A172 (cell line): ENCODE data around the gene ARFGEF3. TPM values are rescaled to one million over a fixed set of nuclear protein-coding genes. Genes with fewer than 3 reads are reported as not detected.
A peak's percentile ranks its signal among the peaks of the same experiment; 100 is the strongest.
"Not testable (repeated sequence)": the region's sequence is repeated elsewhere in the genome, so short reads cannot be mapped to it uniquely, and the experiment has no call there.

Experiments used
- DNase-seq: peaks from one replicate; pipeline ENCODE4 v3.0.0-alpha.2; 2015; ENCODE audit warnings: low spot score
- total RNA-seq: library from RNA; depleted of rRNA; stranded (reverse); fragments of >200 nt; shearing (Covaris generic); gene quantifications from 2 replicates; pipeline ENCODE4 v1.2.3, GENCODE V29; 2014; rRNA removed

The ARFGEF3 gene, protein sequence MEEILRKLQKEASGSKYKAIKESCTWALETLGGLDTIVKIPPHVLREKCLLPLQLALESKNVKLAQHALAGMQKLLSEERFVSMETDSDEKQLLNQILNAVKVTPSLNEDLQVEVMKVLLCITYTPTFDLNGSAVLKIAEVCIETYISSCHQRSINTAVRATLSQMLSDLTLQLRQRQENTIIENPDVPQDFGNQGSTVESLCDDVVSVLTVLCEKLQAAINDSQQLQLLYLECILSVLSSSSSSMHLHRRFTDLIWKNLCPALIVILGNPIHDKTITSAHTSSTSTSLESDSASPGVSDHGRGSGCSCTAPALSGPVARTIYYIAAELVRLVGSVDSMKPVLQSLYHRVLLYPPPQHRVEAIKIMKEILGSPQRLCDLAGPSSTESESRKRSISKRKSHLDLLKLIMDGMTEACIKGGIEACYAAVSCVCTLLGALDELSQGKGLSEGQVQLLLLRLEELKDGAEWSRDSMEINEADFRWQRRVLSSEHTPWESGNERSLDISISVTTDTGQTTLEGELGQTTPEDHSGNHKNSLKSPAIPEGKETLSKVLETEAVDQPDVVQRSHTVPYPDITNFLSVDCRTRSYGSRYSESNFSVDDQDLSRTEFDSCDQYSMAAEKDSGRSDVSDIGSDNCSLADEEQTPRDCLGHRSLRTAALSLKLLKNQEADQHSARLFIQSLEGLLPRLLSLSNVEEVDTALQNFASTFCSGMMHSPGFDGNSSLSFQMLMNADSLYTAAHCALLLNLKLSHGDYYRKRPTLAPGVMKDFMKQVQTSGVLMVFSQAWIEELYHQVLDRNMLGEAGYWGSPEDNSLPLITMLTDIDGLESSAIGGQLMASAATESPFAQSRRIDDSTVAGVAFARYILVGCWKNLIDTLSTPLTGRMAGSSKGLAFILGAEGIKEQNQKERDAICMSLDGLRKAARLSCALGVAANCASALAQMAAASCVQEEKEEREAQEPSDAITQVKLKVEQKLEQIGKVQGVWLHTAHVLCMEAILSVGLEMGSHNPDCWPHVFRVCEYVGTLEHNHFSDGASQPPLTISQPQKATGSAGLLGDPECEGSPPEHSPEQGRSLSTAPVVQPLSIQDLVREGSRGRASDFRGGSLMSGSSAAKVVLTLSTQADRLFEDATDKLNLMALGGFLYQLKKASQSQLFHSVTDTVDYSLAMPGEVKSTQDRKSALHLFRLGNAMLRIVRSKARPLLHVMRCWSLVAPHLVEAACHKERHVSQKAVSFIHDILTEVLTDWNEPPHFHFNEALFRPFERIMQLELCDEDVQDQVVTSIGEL (N-terminal part only)
- total RNA-seq, result 3.1 and 3.5 TPM in 2 replicates

- peak; percentile 16 for DNase-seq
These were observed at the start of gene ARFGEF3 for GRCh38 chr6:138161338-138162110. Gene ARFGEF3 (plus strand): TSS chr6:138161939. CDS start chr6:138162087, 148 bp downstream.

DNA sequence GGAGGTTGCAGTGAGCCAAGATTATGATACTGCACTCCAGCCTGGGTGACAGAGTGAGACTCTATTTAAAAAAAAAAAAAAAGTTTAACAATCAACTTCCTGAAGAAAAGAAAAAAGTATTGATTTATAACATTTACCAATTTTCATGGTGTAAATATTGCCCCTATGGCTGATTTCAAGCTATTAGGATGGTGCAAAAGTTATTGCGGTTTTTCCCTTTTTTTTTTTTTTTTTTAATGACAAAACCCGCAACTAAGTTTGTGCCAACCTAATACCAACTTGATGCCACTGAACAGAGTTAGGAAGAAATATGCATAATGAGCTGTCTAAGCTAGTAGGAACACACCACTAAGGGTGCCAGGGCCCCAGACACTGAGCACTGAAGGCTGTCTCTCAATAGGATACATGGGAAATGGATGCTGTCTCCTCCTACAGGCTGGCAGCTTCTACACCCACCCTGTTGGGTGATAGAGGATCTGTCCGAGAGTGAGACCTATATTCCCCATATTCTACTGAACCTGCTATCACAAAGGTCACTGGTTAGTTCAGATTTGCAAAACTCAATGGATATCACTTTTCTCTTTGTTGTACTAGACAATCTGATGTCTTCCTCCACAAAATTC is 48.0 kb upstream of the ARFGEF3 start:
- DNase-seq, result no peak

DNA sequence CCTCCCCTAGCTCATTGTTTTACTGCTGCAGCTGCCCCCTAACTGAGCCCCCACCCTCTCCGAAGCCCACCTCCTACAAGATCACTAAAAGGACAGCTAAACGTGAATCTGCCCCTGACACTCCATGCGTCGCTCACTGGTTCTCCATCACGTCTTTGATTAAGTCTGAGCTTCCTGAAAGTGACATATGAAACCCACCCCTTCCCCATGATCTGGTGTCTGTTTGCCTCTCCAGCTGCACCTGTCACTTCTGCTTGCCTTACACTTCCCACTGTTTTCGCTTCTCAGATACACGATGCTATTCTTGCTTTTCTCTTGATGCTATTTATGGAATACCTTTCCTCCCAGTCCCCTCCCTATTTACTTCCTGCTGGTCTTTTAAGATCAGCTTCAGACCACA is 46.5 kb upstream of the ARFGEF3 start:
- DNase-seq, result no peak

DNA sequence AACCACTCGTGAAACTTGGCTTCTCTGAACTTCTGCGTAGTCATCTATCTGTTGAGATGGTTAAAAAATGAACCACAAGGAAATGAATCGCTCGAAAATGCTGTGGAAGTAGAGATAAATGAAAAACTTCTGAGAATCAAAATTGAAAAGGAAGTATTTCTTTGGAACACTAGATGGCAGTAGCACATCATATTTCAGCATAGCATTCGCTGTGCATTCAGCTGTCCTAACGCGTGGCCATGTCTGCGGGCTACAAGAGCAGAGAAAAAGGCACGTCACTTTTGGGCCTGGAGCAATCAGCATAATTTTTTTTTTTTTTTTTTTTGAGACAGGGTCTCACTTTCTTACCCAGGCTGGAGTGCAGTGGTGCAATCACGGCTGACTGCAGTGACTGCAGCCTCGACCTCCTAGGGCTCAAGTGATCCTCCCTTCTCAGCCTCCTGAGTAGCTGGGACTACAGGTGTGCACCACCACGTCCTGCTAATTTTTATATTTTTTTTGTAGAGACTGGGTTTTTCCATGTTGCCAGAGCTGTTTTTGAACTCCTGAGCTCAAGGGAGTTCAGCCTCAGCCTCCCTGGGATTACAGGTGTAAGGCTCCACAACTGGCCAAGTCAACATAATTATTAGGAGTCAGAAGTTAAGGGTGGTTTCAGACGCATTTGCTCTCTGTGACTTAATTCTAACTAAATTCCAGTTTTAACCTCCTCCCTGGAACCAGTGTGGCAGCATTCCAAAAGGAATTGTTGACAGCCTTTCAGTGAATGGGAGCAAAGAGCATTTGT is 45.7 kb upstream of the ARFGEF3 start:
- DNase-seq, result peak; percentile 55

GRCh38 chr6:138116661-138116999 is 45.1 kb upstream of the ARFGEF3 start:
- DNase-seq, result no peak

DNA sequence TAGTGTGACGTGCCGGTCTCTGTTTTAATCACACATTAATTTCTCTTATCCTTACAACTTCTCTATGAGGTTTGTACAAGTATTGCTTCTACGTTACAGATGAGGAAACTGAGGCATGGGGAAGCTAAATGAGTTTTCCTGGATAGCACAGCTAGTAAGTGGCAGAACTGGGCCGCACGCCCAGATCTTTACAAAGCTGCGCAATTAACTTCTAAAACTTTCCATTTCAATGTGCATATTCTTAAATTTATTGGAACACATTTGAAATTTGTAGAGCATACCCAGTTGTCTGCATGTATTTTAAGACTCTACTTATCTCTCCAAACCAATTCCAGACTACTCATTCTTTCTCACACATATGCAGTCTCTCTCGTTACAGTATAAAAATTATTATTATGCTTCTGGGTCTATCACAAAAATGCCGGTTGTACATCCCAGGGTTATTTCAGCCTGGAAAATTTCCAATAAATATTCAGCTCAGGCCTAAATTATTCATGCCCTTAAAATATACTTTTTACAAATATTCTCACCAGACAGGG is 44.3 kb upstream of the ARFGEF3 start:
- DNase-seq, result no peak

DNA sequence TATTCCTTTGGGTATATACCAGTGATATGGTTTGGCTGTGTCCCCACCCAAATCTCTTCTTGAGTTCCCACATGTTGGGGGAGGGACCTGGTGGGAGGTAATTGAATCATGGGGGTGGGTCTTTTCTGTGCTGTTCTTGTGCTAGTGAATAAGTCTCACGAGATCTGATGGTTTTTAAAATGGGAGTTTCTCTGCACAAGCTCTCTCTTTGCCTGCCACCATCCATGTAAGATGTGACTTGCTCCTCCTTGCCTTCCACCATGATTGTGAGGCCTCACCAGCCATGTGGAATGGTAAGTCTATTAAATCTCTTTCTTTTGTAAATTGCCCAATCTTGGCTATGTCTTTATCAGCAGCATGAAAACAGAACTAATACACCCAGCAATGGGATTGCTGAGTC is 42.5 kb upstream of the ARFGEF3 start:
- DNase-seq, result not testable (repeated sequence)

- no peak for DNase-seq
These were observed 41.8 kb upstream of the ARFGEF3 start for GRCh38 chr6:138119976-138120375.

DNA sequence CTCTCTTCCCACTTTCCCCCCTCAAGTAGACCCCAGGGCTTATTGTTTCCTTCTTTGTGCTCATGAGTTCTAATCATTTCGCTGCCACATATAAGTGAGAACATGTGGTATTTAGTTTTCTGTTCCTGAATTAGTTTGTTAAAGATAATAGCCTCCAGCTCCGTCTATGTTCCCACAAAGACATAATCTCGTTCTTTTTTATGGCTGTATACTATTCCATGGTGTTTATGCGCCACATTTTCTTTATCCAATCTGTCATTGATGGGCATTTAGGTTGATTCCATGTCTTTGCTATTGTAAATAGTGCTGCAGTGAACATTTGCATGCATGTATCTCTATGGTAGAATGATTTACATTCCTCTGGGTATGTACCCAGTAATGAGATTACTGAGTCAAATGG is 37.6 kb upstream of the ARFGEF3 start:
- DNase-seq, result no peak

DNA sequence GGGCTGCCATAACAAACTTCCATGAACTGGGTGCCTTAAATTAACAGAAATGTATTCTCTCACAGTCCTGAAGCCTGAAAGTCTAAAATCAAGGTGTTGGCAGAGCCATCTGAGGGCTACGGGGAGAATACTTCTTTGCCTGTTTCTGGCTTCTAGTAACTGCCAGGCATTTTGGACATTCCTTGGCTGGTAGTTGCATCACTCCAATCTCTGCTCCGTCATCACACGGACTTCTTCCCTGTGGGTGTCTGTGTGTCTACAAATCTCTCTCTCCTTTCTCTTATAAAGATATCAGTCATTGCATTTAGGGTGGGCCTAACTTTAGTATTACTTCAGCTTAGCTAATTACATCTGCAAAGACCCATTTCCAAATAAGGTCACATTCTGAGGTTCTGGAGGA is 33.6 kb upstream of the ARFGEF3 start:
- no peak for DNase-seq

DNA sequence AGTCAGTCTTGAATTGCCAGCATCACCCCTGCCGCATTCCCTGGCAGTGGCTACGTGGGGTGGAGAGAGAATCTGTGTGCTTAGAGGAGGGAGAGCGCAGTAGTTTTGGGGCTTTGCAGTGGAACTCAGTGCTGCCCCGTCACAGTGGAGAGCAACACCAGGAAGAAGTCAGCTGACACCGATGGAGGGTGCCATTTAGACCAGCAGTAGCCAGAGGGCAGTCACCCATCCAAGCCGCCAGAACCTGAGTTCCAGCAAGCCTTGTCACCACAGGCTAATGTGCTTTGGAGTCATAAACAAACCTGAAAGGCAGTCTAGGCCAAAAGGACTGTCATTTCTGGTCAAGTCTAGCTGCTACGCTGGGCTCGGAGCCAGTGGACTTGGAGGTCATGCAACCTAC is 32.5 kb upstream of the ARFGEF3 start:
- DNase-seq, result no peak

DNA sequence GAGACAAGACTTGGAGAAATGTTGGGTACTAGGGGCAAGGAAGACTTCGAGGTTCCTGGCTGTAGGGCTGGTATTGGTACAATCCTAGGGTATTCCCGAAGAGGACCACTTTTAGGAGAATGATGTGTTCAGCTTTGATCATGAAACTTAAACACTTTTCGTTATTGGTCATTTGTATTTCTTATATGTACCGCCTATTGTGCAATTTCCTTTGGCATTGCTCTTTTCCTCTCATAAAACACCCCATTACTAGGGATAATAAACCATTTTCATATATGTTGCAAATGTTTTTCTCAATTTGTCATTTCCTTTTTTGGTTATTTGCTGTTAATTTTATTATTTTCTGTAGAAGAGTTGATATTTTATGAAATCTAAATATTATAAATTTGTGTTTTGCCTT is 18.9 kb upstream of the ARFGEF3 start:
- no peak for DNase-seq

DNA sequence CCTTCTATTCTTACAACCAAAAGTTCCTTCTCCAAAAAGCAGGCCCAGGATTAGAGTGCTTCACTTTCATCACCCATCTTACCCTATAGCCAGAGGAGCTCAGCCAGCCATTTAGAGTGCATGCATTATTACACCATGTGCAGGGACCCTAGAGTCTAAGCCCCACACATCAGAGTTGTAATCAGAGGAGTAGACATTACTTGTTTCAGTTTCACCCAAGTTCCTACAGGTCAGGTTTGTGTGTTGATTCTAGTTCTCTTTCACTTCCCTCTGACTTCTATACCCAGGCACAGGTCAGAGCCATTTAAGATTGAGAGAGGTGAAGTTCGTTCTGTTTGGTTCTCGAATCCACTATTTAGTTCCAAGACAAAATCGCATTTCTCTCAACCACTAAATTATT is 16.3 kb upstream of the ARFGEF3 start:
- DNase-seq, result no peak

DNA sequence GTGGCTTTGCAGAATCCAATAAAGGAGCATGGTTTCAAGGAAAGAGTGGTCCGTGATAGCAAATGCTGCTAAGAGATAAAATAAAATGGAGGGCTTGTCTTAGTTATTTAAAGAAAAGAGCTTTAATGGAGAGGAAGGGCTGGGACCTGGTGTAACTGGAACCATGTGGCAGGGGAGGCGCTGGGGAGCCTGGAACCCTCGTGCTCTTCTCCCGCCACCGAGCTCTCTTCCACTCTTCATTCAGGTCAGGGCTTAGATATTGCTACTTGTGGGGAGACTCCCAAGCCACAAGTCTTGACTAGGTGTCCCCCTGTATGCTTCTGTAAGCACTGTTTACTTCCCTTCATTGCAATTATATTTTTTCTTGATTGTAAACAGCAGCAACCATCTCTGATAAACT is 15.2 kb upstream of the ARFGEF3 start:
- no peak for DNase-seq

DNA sequence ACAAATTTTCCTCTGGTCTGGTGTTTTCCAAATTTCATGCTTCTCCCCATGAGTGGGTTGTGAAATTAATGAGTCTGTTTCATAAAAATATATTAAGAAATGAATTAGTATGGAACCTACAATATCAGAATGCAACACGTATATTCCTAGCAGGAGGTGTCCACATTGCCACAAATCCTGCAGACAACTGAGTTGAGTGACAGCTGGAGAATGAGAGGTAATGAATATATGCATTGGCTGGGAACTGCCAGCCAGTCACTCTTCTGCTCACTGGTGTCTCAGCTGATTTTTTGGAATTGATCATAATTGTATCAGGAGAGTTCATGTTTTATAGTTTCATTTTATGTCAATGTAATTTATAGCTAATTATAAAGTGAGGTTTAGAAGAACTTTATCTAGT is 6.3 kb upstream of the ARFGEF3 start:
- DNase-seq, result no peak

- DNase-seq, result no peak
These were observed 3.6 kb upstream of the ARFGEF3 start for GRCh38 chr6:138157986-138158638.

- DNase-seq, result no peak
These were observed 2.5 kb upstream of the ARFGEF3 start for GRCh38 chr6:138159246-138159645.

DNA sequence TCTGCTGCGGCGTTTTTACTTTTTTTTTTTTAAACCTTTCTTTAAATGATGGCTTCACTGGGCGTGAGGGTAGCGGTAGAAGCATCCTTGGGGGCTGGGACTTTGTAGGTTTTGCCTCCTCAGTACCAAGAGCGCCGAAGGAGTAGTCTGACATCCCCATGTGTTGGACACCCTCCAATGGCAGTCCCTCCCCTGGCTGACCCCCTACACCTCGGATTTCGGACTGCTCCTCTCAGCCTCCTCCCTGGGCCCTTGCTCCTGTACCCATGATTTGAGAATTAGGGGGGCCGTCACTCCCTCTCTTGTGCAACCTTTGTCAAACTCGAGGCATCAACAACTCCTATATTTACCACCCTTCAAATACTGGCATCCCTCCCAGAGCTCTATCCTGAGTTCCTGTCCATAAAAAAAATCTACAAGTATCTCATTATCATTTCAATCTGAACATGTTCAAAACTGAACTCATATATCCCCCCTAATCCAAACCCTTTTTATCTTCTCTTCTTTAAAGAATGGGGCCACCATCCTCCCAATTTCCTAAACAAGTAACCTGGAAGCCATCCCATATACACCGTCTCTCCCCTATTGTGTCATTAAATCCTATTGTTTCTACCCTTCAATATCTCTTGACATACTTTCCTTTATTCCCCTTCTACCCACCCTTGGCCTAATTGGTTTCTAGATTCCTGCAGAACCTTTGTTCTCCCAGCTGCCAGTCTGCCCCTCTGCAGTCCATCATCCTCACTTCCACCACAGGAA is 1.2 kb upstream of the ARFGEF3 start:
- no peak for DNase-seq

DNA sequence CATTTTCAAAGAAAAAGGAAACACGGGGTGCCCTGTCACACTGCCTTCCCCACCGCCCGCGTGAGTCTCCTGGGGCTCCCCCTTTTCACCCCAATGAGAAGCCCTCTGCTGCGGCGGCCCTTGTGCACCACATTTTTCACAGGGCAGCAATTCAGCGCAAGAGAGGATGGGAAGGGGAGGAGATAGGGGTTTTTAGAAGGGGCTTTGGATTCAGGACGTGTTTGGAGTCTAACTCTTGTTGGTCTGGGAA is 726 bp upstream of the ARFGEF3 start:
- no peak for DNase-seq
